ENCODE measurements around the gene KRTAP12-1. TPM values are rescaled to one million over a fixed set of nuclear protein-coding genes. Genes with fewer than 3 reads are reported as not detected.
"Not testable (repeated sequence)": the region's sequence is repeated elsewhere in the genome, so short reads cannot be mapped to it uniquely, and the experiment has no call there.

Gene KRTAP12-1
- polyA plus RNA-seq, 3 donors = not detected

GRCh38 chr21:44699502-44700001 is 17.6 kb upstream of the KRTAP12-1 start:
- DNase-seq (ENCODE audit: low read depth in 3 of 3, low spot score in 2 of 3) = no peak

- DNase-seq (ENCODE audit: low read depth in 3 of 3, low spot score in 2 of 3) = no peak
Observed at GRCh38 chr21:44697811-44698734, 16.1 kb upstream of the KRTAP12-1 start.

GRCh38 chr21:44697172-44697810 is 15.3 kb upstream of the KRTAP12-1 start, which contains the start of gene KRTAP10-12:
KRTAP10-12 (plus strand) TSS chr21:44697172; CDS start chr21:44697202, 30 bp downstream.
- not testable (repeated sequence) for DNase-seq (ENCODE audit: low read depth in 3 of 3, low spot score in 2 of 3)

GRCh38 chr21:44696572-44696971 is 14.6 kb upstream of the KRTAP12-1 start:
- DNase-seq (ENCODE audit: low read depth in 3 of 3, low spot score in 2 of 3) = no peak

GRCh38 chr21:44695641-44696040 is 13.7 kb upstream of the KRTAP12-1 start:
- no peak for DNase-seq (ENCODE audit: low read depth in 3 of 3, low spot score in 2 of 3)

- no peak for DNase-seq (ENCODE audit: low read depth in 3 of 3, low spot score in 2 of 3)
Observed at GRCh38 chr21:44695184-44695583, 13.2 kb upstream of the KRTAP12-1 start.

GRCh38 chr21:44694776-44695175 is 12.8 kb upstream of the KRTAP12-1 start:
- DNase-seq (ENCODE audit: low read depth in 3 of 3, low spot score in 2 of 3) = no peak

GRCh38 chr21:44692798-44693512 is 11.0 kb upstream of the KRTAP12-1 start:
- DNase-seq (ENCODE audit: low read depth in 3 of 3, low spot score in 2 of 3) = no peak

GRCh38 chr21:44691686-44692085 is 9.7 kb upstream of the KRTAP12-1 start:
- DNase-seq (ENCODE audit: low read depth in 3 of 3, low spot score in 2 of 3) = no peak

GRCh38 chr21:44689740-44690139 is 7.8 kb upstream of the KRTAP12-1 start:
- DNase-seq (ENCODE audit: low read depth in 3 of 3, low spot score in 2 of 3) = not testable (repeated sequence)

GRCh38 chr21:44687671-44688070 is 5.7 kb upstream of the KRTAP12-1 start:
- DNase-seq (ENCODE audit: low read depth in 3 of 3, low spot score in 2 of 3) = no peak

GRCh38 chr21:44686843-44687561 is 5.0 kb upstream of the KRTAP12-1 start:
- no peak for DNase-seq (ENCODE audit: low read depth in 3 of 3, low spot score in 2 of 3)

GRCh38 chr21:44686000-44686781 is 4.2 kb upstream of the KRTAP12-1 start:
- DNase-seq (ENCODE audit: low read depth in 3 of 3, low spot score in 2 of 3) = no peak

GRCh38 chr21:44685050-44685449 is 3.1 kb upstream of the KRTAP12-1 start:
- not testable (repeated sequence) for DNase-seq (ENCODE audit: low read depth in 3 of 3, low spot score in 2 of 3)

- DNase-seq (ENCODE audit: low read depth in 3 of 3, low spot score in 2 of 3) = no peak
Observed at GRCh38 chr21:44684483-44684882, 2.5 kb upstream of the KRTAP12-1 start.

- DNase-seq (ENCODE audit: low read depth in 3 of 3, low spot score in 2 of 3) = no peak
Observed at GRCh38 chr21:44684077-44684476, 2.1 kb upstream of the KRTAP12-1 start.

- no peak for DNase-seq (ENCODE audit: low read depth in 3 of 3, low spot score in 2 of 3)
Observed at GRCh38 chr21:44682580-44683151, 703 bp upstream of the KRTAP12-1 start.

GRCh38 chr21:44681152-44681551 is 811 bp downstream of the KRTAP12-1 start:
- DNase-seq (ENCODE audit: low read depth in 3 of 3, low spot score in 2 of 3) = no peak

- DNase-seq (ENCODE audit: low read depth in 3 of 3, low spot score in 2 of 3) = no peak
Observed at GRCh38 chr21:44677881-44678280, 4.1 kb downstream of the KRTAP12-1 start.
